ENCODE measurements around the gene DCXR.

GRCh38 chr17:82047914-82048570 is 10.5 kb upstream of the DCXR start:
- TF ChIP-seq CTCF (conservative IDR thresholded peaks at IDR 0.05): no peak
- no peak for TF ChIP-seq EZH2 (IDR thresholded peaks at IDR 0.05; ENCODE audit: low read depth)
